Kidney tubule cell (primary cell): Measurements from ENCODE around the gene KCNQ2.

ENCODE experiments used
- DNase-seq: peaks from one replicate; pipeline ENCODE4 v3.0.0-alpha.2; 2018; ENCODE audit warnings: low spot score

Gene KCNQ2

GRCh38 chr20:63369024-63369530 is 103.4 kb downstream of the KCNQ2 start:
- DNase-seq: no peak

GRCh38 chr20:63368151-63368550 is 104.3 kb downstream of the KCNQ2 start:
- DNase-seq: no peak

GRCh38 chr20:63367446-63368055 is 104.9 kb downstream of the KCNQ2 start:
- DNase-seq: no peak

GRCh38 chr20:63366390-63367365 is 105.8 kb downstream of the KCNQ2 start:
- DNase-seq: no peak

GRCh38 chr20:63365601-63366389 is 106.7 kb downstream of the KCNQ2 start:
- DNase-seq: no peak

GRCh38 chr20:63364801-63365585 is 107.5 kb downstream of the KCNQ2 start:
- no peak for DNase-seq

- no peak for DNase-seq
Measured at GRCh38 chr20:63363981-63364561, 108.4 kb downstream of the KCNQ2 start.

GRCh38 chr20:63363013-63363957 is 109.2 kb downstream of the KCNQ2 start:
- no peak for DNase-seq

GRCh38 chr20:63362436-63363009 is 109.9 kb downstream of the KCNQ2 start:
- DNase-seq: no peak

- no peak for DNase-seq
Measured at GRCh38 chr20:63361519-63362435, 110.7 kb downstream of the KCNQ2 start.

- DNase-seq: no peak
Measured at GRCh38 chr20:63360850-63361518, 111.5 kb downstream of the KCNQ2 start, which contains the start of gene CHRNA4. TSS of gene CHRNA4 (minus strand) at chr20:63361349. CDS start at chr20:63361165, 184 bp downstream.

- DNase-seq: no peak
Measured at GRCh38 chr20:63359937-63360849, 112.3 kb downstream of the KCNQ2 start.

- DNase-seq: no peak
Measured at GRCh38 chr20:63359164-63359934, 113.1 kb downstream of the KCNQ2 start.

- no peak for DNase-seq
Measured at GRCh38 chr20:63357921-63358905, 114.2 kb downstream of the KCNQ2 start.
